ENCODE data around the gene QRICH2.

DNA sequence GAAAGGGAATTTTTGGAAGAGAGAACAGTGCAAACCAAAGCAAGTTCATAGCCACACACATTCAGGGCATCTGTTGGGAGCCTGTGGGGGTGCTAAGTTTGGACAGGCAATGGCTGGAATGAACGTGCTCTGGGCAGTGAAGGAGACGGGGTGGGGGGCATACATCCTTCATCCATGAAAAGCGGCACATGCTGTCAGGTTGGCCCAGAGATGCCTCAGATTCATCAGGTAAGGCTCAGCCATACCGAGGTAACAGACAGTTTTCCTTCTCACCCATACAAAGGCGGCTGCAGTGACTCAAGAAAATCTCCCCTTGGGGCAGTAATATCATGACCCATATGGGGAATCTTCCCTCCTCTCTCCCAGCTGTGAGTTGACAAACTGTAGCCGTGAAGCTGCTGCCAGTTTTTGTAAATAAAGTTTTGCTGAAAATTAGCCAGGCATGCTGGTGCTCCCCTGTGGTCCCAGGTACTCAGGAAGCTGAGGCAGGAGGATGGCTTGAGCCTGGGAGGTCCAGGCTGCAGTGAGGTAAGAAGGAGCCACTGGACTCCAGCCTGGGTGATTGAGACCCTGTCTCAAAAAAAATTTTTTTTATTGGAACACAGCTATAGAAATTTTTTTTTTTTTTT lies 52.2 kb downstream of the QRICH2 start:
- TF ChIP-seq POLR2A (IDR thresholded peaks at IDR 0.05): no peak
- TF ChIP-seq, protein P1, sequence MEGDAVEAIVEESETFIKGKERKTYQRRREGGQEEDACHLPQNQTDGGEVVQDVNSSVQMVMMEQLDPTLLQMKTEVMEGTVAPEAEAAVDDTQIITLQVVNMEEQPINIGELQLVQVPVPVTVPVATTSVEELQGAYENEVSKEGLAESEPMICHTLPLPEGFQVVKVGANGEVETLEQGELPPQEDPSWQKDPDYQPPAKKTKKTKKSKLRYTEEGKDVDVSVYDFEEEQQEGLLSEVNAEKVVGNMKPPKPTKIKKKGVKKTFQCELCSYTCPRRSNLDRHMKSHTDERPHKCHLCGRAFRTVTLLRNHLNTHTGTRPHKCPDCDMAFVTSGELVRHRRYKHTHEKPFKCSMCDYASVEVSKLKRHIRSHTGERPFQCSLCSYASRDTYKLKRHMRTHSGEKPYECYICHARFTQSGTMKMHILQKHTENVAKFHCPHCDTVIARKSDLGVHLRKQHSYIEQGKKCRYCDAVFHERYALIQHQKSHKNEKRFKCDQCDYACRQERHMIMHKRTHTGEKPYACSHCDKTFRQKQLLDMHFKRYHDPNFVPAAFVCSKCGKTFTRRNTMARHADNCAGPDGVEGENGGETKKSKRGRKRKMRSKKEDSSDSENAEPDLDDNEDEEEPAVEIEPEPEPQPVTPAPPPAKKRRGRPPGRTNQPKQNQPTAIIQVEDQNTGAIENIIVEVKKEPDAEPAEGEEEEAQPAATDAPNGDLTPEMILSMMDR (IDR thresholded peaks at IDR 0.05): no peak
